NCI-H1092 (cell line): ENCODE data around the gene CDH18.

Experiments
- DNase-seq: peaks from one replicate; lab custom pipeline; 2025; lab: John Stamatoyannopoulos, UW

The CDH18 gene

DNA sequence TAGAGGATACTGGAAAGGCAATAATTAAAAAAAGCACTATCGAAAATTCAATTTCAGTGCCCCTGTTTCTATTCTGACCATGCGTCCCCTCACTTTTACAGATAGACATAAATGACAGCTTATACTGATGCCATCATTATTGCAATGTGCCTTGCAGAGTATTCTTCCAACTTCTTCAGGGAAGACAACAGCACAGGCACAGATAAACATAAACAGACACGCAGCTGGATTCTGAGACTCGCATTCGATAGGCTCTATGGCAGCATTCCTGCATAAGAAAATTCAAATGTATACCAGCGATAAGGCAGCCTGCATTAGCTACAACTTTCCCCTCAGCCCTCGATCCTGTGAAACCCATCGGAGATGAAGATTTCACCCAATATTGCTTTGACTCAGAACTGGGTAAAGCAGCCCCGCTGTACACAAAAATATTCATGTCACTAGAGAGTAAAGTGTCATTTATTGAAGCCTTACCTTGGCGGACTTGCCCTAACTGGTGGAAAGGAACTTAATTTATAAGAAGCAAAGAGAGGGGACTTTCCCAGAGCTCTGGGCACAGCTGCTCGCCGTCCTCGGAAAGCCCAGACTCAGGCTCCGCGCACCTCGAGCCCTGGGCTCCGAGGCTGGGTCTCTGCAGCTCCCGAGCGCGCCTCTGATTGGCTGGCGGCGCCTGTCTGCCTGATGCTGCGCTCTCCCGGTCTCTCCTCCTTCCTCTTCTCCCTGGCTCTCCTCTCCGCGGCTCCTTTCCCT lies at the start of gene CDH18:
CDH18 (minus strand) TSS at position 589 of the 750 bp plus-strand sequence. CDS start 149,214 bp downstream, outside the sequence.
- peak; percentile 61 for DNase-seq

- no peak for DNase-seq
Measured at GRCh38 chr5:20034717-20035116, 46.7 kb upstream of the CDH18 start.

DNA sequence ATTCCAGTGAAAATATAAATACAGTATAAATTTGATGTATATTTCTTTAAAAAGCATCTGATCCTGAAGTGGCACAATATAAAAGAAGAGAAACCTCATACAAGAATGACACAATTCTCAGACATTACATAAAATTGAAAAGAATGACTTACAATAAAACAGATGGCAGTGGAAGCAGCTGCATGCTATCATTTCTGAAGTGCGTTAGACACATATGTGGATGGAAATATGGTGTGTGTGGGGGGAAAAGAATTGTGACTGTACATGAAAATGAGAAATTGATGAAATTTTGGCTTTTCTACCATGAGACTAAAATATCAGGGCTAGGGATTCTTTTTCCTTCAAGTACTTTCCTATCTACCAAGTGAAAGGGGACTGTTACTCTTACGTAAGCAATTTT lies 45.9 kb upstream of the CDH18 start:
- DNase-seq: no peak

DNA sequence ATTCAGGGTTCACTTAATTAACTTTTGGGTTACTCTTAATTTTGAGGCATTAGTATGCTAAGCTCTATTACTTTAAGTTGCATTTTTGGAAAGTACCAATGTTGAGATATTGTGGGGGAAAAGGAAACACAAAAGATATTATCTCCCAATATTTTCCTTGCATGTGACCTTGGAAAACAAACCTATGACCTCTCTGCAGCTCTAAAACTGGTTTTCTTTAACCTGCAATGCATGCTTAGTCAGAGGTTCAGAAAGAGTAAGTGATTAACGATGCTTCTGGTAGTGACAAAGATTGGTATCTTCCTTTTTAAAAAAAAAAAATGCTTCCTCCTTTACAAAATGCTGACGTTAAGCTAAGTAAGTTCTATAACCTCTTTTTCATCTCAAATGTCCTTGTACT lies 44.9 kb upstream of the CDH18 start:
- no peak for DNase-seq

GRCh38 chr5:20030125-20030524 lies 42.1 kb upstream of the CDH18 start:
- DNase-seq: no peak

DNA sequence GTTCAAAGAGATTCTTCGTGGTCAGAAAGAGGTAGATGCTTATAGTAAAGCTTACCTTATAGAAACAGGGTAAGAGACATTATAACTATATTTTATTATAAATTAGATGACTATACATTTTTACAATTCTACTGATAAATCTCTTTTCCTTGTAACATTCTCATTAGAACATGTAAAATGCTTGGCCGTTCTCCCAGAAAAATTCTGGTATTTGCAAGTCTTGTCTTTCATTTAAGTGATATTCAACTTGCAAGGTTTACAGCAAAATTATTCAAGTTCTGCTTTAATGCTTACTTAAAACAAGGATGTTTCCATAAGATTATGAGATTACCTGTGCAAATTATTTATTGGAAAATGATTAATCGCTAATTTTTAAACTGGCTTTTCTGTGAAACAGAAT lies 41.3 kb upstream of the CDH18 start:
- no peak for DNase-seq

DNA sequence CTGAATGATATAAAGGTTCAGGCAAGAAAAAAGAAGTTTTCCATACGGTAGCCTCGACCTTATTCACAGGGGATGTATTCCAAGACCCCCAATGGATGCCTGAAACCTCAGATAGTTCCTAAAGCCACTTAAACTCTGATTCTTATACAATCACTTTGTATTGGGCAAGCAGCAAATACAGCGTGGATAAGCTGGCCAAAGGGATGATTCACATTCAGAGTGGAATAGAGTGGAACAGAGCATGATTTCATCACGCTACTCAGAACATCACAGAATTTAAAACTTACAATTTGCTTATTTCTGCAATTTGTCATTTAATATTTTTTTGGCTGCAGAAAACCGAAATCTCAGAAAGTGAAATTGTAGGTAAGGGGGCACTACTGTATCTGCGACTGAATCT lies 40.5 kb upstream of the CDH18 start:
- DNase-seq: no peak

GRCh38 chr5:20023686-20024180 lies 35.7 kb upstream of the CDH18 start:
- no peak for DNase-seq

GRCh38 chr5:20020247-20020646 lies 32.2 kb upstream of the CDH18 start:
- no peak for DNase-seq

GRCh38 chr5:20017021-20017420 lies 29.0 kb upstream of the CDH18 start:
- DNase-seq: no peak

- DNase-seq: no peak
Measured at GRCh38 chr5:20000416-20000815, 12.4 kb upstream of the CDH18 start.

DNA sequence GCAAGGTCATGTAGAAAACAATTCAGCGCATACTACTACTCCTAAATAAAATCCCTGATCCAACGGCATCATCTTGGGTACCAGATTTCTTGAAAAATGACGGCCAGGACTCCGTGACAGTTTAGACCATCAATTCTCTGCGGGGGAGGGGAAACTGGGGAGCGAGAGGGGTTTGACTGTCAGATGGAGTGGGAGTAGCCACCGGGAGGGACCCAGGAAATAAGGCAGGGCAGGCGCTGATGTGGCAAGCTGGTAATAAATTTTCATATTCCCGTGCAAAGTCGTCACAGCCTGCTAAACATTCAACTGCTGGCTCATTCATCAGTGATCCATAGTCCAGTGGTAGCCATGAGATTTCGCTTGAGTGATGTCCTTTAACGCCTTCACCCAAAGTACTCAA lies 457 bp upstream of the CDH18 start:
- no peak for DNase-seq

GRCh38 chr5:19986806-19987205 lies 1.2 kb downstream of the CDH18 start:
- no peak for DNase-seq

DNA sequence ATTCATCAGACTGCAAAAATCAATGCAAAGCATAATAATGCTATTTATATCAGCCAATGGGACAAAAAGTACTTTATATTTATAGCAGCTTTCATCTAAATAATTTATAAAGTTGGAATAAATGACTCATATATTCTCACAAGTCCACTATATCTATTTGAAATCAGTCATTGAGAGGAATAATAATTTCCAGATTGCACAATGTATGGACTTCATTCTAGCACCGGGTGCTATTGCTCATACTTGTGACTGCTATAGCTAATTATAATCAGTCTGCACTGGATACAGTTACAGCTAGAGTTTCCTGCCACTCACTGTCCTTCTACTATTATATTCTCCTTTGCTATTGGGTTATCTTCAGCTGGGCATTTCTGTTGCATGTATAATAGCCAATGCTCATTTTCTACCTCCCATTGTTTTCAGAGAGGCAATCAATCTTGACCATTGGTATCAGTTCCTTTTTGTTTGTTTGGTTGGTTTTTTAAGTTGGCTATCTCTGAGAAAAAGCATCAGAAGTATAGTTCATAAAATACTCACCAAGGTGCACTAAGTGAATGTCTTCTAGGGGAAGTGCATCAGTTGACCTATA lies 1.9 kb downstream of the CDH18 start:
- DNase-seq: no peak

DNA sequence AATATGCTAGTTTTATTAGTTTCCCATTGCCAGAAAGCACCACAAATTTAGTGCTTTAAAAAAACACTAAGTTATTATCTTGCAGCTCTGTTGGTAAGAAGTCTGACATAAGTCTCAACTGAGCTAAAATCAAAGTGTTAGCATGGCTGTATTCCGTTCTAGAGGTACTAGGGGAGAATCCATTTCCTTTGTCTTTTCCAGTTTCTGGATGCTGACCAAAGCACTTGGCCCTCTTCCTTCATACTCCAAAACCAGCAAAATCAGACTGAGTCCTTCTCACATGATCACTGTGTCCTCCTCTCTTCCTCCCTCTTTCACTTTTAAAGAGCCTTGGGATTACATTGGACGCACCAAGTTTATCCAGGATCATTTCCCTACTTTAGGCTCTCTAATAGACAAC lies 9.5 kb downstream of the CDH18 start:
- no peak for DNase-seq

GRCh38 chr5:19977099-19977498 lies 10.9 kb downstream of the CDH18 start:
- no peak for DNase-seq

- DNase-seq: no peak
Measured at GRCh38 chr5:19975795-19976194, 12.2 kb downstream of the CDH18 start.

GRCh38 chr5:19960451-19960850 lies 27.5 kb downstream of the CDH18 start:
- DNase-seq: no peak

DNA sequence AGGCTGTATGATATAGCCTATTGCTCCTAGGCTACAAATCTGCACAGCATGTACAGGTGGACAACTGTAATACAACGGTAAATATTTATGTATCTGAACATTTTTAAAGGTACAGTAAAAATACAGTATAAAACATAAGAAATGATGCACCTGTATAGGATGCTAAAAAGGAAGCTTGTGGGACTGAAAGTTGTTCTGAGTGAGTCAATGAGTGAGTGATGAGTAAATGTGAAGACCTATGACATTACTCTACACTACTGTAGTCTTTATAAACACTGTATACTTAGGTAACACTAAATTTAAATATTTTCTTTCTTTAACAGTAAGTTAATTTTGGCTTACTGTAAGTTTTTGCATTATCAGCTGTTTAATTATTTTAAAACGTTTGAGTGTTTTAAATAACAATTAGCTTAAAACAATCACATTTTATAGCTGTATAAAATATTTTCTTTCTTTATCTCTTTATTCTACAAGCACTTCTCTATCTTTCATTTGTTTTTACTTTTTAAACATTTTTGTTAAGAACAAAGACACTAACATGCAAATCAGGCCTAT lies 28.1 kb downstream of the CDH18 start:
- no peak for DNase-seq

DNA sequence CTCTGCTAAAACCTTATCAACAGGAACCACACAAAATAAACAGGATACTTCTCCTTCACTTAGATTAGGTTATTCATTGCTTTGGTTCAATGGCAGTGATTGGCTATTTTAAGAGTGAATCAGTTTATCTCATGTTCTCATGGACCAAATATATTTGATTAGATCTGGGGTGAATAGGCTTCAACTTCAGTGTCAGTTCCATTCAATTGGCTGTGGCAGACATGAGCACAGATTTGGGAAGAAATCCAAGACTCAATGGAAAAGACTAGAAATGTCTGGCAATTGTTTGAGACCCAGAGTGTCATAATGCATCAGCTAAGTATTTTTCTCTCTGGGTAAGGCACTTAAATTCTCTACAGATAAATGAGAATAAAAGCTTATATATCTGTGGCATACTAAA lies 37.1 kb downstream of the CDH18 start:
- no peak for DNase-seq

DNA sequence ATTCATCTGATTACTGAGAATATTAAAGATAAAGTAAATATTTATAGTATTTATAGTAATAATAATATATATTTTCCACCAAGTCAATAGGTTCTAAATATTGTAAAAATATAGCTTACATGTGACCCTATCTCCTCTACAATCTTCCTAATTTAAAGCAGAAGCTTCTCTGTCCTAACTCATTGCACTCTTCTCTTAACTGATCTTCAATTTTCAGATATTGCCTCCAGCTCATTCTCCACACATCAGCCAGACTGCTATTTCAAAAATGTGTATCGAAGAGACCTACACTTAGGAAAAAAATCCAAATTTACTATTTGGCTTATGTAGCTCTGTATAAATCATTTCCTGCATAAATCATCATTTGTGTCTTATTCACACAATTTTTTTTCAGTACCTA lies 47.8 kb downstream of the CDH18 start:
- no peak for DNase-seq

GRCh38 chr5:19930451-19930850 lies 57.5 kb downstream of the CDH18 start:
- DNase-seq: no peak
